NCI-H2196 treated with DMSO at 0.1 percent for 48 hours (cell line): ENCODE results near the gene ECE1.

ENCODE experiments used
- DNase-seq: peaks from one replicate; lab custom pipeline; 2025; ENCODE audit not compliant: unreplicated experiment; lab: John Stamatoyannopoulos, UW

Gene ECE1

DNA sequence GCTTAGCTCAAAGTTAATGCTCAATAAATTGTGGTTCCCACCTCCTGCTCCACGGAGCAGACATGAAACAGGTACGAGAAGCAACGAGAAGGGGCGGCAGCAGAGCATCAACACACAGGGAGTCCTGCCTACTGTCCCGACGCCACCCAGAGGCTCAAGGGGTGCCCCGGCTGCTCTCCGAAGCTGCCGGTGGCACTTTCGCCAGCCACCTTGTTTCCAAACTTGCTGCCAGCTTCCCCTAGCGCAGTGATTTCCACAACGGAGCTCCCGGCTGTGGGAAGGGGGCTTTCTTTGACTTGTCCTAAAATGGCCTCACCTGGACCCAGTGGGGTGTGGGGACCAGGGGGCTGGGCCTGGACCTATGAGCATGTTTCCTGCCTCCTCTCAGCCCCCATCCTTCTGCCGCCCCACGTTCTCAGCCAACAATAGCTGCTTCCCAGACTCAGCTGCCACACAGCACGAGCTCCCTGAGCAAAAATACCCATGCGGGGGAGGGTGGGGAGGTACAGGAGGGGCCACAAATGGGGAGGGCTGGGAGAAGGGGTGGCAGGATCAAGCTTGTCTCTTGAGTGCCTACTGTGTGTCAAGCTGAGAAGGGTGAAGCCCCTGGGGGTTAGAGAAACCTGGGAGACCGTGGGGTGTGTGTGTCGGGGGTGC lies 35.6 kb upstream of the ECE1 start:
- DNase-seq = no peak

DNA sequence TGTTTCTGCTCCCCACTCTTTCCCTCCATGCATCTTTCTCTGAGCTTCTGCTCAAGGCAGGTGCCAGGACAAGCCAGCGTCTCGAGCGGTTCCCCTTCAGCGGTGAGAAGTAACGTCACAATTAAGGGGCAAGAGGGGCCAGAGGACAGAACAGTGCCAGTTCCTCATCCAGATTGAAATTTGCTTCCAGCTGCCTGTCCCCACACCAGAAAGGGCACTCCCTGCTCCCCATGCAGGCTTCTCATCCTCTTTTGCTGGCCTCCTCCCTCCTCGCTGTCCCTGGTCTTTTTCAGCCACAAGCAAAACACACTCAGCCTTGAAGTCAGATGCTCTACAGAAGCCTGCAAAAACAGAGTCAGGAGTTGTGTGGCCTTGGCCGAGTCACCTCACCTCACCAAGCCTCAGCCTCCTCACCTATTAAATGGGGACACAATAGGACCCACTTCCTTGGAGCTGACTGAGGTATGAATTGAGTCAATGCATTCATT lies 35.0 kb upstream of the ECE1 start:
- no peak for DNase-seq

DNA sequence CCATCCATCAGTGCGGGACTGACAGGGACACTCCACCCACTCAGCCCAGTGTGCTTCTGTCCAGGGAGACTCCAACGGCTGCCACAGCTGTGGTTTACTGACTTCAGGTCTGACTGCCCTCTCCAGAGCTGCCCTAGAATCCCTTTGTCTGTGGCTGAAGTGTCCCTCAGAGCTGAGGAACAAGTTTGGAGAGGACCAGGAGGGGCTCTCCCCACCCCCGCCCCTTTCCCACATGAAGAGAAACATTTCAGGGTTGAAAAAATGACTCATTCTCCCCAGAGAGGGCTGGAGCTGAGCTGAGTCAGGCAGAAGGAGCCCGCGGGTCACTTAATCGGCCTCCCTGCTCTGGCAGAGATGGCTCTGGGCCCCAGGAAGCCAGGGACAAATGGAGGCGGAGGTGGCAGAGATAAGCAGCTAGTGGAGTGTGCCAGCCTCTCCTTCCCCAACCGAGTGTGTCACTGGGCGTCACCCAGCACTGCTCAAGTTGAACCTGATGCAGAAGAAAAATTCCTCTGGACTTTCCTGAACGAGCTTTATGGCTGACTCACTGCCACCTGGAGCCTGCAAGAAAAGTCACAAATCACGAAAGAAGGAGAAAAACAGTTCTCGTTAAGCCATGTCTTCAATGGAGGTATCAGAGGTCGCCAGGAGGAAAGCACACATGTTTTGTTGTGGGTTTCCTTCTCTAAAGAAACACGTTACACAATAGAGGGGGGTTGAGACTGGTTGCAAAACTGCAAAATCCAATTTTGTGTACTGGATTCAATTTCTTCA lies 34.3 kb upstream of the ECE1 start:
- DNase-seq = no peak

DNA sequence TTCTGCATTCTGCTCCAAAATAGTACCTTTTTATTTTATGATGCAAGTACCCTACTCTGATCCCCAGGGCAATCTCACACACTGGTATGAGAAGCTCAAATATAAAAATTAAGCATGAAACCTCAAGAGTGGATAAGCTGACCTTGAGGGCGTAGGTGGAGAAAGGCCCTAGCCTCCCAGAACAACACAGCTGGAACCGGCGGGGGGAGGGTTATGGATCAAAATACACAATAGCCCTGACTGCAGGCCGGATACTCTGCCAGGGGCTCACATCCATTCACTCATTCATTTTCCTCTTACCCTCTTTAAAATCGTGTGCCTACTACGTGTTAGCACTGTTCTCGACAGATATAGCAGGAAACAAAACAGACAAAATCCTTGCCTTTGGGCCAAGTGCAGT lies 32.8 kb upstream of the ECE1 start:
- no peak for DNase-seq

DNA sequence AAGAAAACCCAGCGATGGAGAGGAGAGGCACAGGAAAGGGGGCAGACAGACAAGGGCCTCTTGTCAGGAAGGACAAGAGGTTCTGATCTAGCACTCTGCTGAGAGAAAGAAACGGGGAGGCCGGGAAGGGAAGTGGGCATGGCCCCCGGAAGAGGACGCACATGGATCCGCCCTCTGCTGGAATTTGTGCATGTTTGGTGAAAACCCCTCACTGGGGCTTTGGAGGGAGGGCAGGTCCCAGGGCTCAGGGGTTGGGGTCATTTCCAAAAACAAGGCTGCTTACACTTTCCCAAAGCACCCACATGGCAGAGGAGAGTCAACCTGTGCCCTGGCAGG lies 32.4 kb upstream of the ECE1 start:
- no peak for DNase-seq

DNA sequence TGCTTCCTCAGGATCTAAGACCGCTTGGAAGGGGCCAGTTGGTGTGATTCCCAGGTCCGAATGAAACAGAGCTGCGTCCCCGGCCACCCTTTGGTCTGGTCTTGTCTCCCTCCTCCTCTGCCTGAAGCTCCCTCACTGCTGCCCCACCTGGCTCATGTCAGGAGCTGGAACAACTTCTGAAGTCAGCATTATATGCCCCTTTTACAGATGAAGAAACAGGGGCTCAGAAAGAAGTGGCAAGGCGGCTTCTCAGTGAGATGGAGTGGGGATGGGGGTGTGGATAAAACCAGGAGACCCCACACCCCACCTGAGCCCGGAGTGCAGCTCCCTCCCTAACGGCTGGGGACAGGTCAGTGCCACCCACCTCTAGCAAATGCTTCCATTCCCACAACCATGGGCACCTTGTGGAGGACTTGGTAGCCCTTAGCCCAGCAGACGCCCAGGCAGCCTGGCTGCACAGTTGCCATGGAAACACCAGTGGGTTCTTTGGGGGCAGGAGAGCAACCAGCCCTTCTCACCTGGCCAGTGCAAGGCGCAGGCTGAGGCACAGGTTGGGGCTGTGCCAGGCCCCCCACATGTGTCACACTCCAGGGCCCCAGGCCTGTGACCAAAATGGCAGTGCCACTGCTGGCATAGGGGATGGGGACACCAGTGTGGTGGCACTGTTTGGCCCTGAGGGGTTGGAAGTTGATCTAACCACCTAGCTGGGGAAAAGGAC lies 31.9 kb upstream of the ECE1 start:
- no peak for DNase-seq

DNA sequence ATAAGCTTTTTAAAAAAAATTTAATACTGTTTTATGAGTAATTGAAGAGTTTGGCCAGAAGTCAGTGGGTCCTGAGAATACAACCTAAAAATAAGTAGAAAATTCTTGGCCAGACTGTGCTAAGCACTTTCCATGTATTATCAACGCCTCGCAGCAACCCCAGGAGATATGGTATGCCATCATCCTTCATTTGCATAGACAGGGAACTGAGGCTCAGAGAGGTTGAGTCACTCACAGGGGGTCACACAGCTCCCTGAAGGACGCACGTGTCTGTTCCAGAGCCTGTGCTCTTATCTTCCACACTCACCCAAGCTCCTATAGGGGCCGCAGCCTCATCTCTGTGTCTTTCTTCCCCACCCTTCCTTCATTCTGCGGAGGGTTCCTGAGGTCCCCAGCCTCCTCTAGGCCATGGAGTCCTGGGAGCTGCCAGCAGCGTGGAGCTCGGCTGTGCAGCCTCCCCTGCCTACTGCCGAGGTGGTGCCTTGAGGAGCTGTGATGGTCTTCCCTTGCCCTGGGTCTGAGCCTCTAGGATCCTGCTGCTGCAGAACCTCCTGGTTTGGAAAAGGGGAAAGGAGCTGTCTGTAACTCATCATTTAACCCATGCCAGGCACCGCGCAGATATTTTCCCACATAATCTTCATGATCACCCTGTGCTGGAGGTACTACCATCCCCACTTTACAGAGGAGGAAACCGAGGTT lies 30.3 kb upstream of the ECE1 start:
- DNase-seq = no peak

DNA sequence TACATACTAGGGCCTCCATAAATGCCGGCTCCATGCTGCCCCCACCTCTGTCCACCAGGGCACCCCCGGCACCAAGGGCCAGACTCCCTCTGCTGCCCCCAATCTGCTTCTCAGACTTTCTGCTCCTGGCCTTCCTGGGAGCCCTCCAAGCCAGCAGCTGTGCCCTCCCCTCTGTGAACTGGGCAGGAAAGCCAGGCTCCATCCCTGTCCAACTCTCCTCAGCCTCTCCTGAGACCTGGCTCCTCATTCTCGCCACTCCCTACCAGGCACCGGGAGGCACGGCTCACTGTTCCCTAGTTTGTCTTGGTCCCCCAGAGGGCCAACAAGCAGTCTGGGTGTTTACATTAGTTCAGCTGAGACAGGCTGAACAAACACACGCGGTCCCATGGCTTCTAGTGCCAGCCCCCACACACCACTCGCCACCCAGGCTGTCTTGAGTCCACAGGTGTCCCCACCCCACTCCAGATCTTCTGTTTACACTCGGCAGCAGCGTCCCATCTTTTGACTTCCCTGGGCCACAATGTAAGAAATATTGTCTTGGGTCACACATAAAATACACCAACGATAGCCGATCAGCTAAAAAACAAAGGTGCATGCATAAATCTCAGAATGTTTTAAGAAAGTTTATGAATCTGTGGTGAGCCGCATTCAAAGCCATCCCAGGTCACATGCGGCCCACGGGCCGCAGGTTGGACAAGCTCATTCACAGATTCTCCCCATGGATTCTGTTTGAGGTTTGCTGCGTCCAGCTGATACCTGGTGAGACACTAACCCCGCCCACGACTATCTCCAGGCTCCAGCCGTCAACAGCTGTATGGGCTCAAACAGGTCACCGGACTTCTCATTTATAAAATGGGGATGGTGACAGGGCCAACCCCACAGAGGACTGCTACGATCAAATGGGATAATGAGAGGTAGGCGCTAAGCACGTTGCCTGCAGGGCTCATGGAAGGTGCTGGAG lies 29.5 kb upstream of the ECE1 start:
- DNase-seq = no peak

DNA sequence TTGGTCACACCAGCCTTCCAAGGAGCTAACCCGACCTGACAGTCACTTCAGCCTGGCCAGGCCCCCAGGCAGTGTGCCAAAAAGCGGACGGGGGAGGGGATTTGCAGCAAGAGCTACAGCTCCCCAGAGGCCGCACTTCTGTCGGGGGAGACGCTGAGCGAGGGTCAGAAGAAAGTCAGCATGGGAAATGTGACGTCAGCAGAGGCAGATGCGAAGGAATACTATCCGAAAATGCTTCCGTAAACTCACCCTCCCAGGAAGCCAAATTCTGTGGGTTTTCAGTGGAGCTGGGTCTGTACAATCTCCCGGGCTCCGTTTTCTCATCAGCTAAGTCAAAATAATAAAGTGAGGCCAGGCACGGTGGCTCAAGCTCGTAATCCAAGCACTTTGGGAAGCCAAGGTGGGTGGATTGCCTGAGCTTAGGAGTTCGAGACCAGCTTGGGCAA lies 28.5 kb upstream of the ECE1 start:
- no peak for DNase-seq

DNA sequence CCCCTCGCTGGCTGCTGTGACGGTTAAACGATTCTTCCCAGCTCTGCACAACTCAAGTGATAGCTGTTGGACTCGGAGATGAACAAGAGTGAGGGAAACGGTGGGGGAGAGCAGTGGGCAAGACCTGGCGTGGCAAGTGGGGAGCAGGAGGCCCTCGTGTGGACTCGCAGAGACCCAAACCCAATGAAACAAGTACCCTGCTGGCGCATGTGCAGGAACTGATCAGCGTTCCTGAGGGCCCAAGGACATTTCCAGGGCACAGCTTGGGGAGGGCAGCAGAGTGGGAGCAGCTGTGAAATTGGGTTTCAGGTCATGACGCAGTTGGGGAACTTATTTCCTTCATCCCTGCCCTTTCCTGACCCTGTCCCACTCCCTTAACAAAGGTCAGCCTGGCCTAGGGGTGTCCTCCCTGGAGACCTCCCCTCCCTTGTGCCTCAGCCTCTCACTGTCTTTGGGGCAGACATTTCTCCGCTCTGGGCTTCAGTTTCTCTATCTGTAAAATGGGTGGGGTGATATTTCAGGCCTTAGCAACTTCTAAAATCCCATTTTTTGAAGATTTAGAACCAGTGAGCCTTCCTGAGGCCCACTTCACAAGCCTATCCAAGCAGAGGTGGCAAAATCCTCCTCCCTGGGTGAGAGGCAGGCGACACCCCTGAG lies 27.9 kb upstream of the ECE1 start:
- no peak for DNase-seq

DNA sequence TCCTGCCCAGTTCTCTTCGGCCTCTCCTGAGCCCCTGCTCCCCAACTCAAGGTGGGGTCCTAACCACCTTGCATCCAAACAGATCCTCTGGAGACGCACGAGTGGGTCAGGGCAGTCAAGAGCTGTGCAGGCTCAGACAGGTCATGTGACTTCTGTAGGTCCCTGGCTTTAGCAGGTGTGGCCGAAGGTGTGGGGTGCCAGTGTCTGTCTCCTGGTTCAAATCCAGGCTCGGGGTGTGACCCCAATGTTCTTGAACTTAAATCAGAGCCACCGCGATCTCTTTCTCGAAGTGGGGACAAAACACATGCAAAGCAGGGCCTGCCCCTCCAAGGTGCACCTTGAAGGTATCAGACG lies 27.4 kb upstream of the ECE1 start:
- DNase-seq = no peak

DNA sequence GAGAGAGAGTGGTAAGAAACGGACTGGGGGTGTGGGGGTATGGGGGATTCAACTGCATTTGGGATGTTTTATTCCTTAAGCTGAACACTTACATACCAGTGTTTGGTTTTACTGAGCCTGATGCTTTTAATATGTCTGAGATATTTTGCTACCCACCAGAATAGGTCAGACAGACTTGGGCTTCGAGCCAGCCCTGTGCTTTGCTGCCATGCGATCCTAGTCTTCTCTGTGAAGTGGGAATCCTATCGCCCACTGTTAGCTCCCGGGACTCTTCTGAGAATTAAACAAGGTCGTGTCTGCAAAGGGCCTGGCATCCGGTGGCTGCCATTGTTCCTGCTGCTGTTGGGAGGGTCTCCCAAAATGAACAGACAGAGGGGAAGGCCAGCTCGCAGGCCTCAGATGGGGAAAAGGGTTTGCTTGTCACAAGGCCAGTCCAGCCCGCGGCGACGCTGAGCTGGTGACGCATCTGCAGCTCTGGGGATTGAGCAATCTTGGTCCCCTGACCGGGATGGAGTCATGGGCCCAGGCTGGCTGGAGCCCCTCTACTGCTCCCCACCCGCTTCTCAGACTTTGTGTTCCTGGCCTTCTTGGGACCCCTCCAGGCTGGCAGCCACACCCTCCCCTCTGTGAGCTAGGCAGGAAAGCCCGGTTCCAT lies 26.9 kb upstream of the ECE1 start:
- no peak for DNase-seq

DNA sequence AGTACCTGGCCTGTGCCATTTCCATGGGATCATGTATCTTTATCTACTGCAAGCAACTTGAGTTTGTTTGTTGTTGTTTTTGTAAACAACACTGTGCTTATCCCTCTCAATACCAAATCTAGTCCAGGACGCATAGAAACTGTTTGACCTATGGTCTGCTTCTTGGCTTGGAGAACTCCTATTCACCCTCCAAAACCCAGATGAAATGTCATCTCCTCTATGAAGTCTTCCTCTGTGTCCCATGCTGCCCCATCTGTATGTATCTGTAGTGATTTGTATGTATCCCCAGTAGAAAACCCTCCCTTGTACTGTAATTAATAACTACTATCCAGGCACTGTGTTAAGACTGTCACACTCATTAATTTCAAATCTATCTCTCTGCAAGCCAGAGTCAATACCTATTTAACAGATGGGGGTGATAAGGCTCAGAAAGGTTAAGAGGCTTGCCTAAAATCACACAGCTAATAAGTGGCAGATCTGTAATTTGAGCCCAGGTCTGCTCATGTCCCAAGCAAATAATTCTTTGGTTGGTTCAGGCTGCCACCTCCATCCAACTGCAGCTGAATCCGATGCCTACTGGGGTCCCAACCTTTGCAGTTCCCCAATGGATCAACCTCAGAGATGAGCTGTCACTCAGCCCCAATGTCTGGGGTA lies 24.6 kb upstream of the ECE1 start:
- DNase-seq = no peak

DNA sequence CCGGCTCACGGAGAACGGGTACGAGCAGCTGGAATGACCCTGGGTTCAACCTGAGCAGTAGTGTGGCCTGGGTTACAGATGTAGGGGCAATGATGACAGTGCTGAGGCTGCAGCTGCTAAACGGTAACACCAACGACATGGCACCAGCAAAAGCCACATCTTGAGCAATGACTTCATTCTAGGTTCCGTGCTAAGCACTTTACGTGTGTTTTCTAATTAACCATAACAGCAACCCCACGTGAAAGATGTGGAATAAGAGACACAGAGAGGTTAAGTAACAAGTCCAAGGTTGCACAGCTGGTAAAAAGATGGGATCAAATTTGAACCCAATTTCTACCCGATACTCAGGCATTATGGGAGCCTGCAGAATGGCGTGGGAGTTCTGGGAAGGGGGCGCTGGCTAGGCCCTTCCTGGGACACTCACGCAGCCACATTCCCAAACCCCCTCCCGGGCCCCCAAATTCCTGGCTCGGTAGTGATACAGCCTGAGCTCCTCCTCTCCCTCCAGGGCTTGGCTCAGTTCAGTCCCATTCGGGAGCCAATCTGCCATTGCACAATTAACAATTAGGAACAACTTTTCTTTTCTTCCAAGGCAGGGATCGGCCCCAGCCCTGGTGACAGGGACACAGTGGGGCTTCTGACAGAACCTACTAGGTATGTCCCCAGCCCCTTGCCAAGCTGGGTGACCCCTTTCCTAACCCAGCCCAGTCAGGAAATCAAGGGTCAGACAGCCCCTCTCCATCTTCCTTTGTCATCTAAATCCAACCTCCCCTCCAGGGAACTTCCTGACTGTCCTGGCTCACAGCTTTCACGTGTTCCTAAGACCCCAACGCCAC lies 23.8 kb upstream of the ECE1 start:
- DNase-seq = no peak

DNA sequence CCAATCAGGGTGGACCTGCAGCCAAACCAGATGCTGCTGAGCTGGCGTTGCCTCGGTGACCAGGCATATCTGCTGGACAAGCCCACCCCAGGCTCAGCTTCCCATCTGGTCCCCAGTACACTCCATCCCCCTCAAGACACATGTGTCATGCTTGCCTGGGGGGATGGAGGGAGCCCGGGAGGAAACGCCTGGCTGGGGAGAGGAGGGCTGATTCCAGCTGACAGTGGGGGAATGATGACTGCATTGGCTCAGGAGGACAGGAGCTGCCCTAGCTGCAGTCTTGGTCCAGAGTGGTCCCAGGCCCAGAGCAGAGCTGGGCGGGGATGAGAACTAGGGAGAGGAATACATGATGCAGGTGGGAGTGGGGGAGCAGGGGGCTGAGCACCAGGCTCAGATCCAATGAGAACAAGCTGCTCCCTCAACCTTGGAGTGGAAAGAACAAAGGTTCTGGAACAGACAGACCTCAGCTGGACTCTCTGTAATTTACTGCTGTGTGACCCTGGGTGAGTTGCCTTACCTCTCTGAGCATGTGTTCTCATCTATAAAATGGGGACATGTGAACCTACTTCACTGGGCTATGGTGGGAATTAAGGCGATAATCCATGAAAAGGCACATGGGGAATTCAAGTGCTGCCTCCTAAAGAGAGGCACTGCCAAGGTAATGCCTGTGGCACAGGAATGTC lies 23.1 kb upstream of the ECE1 start:
- no peak for DNase-seq

DNA sequence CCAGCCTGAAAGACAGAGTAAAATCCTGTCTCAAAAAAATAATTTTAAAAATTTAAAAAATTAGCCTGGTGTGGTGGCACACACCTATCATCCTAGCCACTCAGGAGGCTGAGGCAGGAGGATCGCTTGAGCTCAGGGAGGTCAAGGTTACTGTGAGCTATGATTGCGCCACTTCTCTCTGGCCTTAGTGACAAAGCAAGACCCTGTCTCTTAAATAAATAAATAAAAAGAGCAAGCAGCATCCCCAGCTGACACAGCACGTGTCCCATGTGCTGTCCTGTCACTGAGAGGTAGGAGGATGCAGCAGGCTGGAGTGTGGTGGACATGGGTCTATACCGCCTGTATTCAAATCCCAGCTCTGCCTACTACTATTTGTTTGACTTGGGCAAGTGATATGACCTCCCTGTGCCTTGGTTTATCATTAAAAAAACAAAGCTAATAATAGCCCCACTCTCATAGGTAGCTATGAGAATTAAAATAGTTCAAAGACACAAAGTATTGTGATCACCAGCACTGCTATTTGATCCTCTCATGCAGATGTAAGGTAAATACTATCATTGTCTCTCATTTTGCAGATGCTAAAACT lies 22.2 kb upstream of the ECE1 start:
- no peak for DNase-seq

DNA sequence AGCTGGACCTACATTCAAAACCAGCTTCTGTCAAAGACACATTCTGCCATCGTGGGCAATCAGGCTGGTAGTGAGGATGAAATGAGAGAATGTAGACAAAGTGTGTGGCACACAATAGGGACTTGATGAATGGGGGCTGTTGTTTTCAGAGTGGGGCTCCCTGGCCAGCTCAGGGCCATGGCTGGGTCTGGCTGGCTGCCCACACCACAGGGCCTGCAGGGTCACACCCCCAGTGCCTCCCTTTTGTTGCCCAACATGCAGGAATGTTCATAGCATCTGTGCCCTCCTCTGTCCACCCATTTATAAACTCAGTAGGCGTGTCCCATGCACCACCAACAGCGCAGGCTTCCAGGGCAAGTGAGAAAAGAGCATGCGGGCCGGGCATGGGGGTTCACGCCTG lies 20.8 kb upstream of the ECE1 start:
- no peak for DNase-seq
